ENCODE results near the gene MTERF4. TPM values are rescaled to one million over a fixed set of nuclear protein-coding genes. Genes with fewer than 3 reads are reported as not detected.

The MTERF4 gene
- total and polyA plus RNA-seq, 10 of the 15 experiments (the other 5 are each of a cell fraction or from before 2014, with no cell fraction given), result 36.7 to 69.1 (median 45.5) TPM

DNA sequence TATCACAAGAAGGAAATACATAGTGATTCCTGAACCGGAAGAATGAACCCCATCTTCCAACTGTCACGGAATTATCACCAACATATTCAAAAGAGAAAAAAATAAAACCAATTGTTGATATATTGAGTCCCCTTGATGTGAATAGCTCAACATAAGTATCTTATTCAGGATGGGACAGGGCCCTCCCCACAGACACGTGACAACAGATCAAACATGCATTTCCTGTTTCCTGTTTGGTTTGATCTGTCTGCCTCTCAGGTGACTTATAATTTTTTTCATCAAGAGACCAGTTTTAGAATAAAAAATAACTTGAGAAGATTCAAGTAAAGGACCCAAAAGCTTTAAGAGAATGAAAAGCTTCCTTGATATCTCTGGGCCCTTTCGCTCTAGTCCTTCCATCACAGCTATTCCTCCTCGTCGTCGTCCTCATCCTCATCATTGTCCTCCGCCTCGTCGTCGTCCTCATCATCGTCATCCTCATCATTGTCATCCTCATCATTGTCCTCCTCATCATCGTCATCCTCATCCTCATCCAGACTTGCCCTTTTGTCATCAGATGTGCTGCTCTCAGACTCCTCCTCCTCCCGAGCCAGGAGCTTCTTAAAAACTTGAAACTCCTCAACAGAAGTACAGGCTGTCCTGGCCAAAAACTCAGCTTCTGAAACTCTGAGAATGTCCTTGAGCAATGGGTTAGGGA lies 6.3 kb downstream of the MTERF4 start:
- POLR2A ChIA-PET, result interaction anchor here (0.8 to 1.7 kb wide), 4 partner anchors 10 to 54 kb away, joined by 3 to 7 read pairs (median 4); partner anchors contain the start of gene PASK
- Histone ChIP-seq H3K4me2 (ENCODE audit: control insufficient read depth, insufficient read depth) (peak overlapping the region; percentile 53), H3K27ac (ENCODE audit: control insufficient read depth, insufficient read depth) (peak overlapping the region; percentile 90), H3K4me3 (no peak overlapping the region), H2AFZ (ENCODE audit: control insufficient read depth, low read depth, low read length) (no peak overlapping the region), H4K20me1 (ENCODE audit: control insufficient read depth, insufficient read depth) (no peaks in the 10 kb centered on the region), H3K4me1 (ENCODE audit: control insufficient read depth, insufficient read depth, low read length) (peaks cover 38% of the 10 kb centered on the region), H3K79me2 (ENCODE audit: control insufficient read depth, insufficient read depth, low read length) (peaks cover 62% of the 10 kb centered on the region), H3K36me3 (ENCODE audit: control insufficient read depth in 2 of 2, insufficient read depth in 2 of 2, low read length in 1 of 2) (peaks cover 20 to 41% of the 10 kb centered on the region in 2 experiments), H3K9me3 (replicated peaks; ENCODE audit: control insufficient read depth, insufficient read depth, low read length) (no peaks in the 10 kb centered on the region), H3K9ac (ENCODE audit: control insufficient read depth, insufficient read depth, low read length) (peak overlapping the region; percentile 9; the same call in 1 of the 2 replicates), H3K27me3 (replicated peaks in 1 of 2; ENCODE audit: control insufficient read depth in 2 of 2, insufficient read depth in 2 of 2, low read length in 1 of 2) (no peaks in the 10 kb centered on the region)
- intact Hi-C loops (cut with micrococcal nuclease; ENCODE audit: unreplicated experiment), result no loop called here
- CTCF ChIA-PET, result interaction anchor here (1.0 to 1.5 kb wide), 6 partner anchors 14 to 225 kb away, joined by 3 to 7 read pairs (median 4); partner anchors contain the start of gene PASK
- ATAC-seq (no peak), DNase-seq (ENCODE audit: low read depth, low spot score) (no peak), FAIRE-seq (no peak)
- 88% methylated on average over 14 of the region's 14 CpGs for WGBS (ENCODE audit: insufficient coverage, insufficient replicate concordance, low lambda C conversion rate, missing lambda C conversion rate)
- TF ChIP-seq BHLHE40 (IDR thresholded peaks at IDR 0.05; ENCODE audit: borderline replicate concordance in 1 of 2, low read depth in 2 of 2, low read length in 1 of 2) (peak; percentile 37 to 48; a peak in 2 of 4 replicates), RAD51 (IDR thresholded peaks at IDR 0.05) (peak; percentile 60), POLR2AphosphoS5 (IDR thresholded peaks at IDR 0.05; ENCODE audit: low read length) (peak; percentile 56; the same call in 1 of the 2 replicates), GABPA (IDR thresholded peaks at IDR 0.05; ENCODE audit: low read depth) (0 out of 2 replicates have a peak, but pooled peaks have one; percentile 12), STAT3 (IDR thresholded peaks at IDR 0.05; ENCODE audit: low read depth, low read length) (no peak), TARDBP (IDR thresholded peaks at IDR 0.05; ENCODE audit: borderline replicate concordance) (no peak), SPI1 (IDR thresholded peaks at IDR 0.05; ENCODE audit: borderline replicate concordance, insufficient read depth, low read depth, low read length) (0 out of 2 replicates have a peak, but pooled peaks have one; percentile 17), MLLT1 (IDR thresholded peaks at IDR 0.05) (0 out of 2 replicates have a peak, but pooled peaks have one; percentile 20), ZNF24 (IDR thresholded peaks at IDR 0.05) (no peak), ZNF687 (IDR thresholded peaks at IDR 0.05) (0 out of 2 replicates have a peak, but pooled peaks have one; percentile 35)
- TF ChIP-seq, protein P1, sequence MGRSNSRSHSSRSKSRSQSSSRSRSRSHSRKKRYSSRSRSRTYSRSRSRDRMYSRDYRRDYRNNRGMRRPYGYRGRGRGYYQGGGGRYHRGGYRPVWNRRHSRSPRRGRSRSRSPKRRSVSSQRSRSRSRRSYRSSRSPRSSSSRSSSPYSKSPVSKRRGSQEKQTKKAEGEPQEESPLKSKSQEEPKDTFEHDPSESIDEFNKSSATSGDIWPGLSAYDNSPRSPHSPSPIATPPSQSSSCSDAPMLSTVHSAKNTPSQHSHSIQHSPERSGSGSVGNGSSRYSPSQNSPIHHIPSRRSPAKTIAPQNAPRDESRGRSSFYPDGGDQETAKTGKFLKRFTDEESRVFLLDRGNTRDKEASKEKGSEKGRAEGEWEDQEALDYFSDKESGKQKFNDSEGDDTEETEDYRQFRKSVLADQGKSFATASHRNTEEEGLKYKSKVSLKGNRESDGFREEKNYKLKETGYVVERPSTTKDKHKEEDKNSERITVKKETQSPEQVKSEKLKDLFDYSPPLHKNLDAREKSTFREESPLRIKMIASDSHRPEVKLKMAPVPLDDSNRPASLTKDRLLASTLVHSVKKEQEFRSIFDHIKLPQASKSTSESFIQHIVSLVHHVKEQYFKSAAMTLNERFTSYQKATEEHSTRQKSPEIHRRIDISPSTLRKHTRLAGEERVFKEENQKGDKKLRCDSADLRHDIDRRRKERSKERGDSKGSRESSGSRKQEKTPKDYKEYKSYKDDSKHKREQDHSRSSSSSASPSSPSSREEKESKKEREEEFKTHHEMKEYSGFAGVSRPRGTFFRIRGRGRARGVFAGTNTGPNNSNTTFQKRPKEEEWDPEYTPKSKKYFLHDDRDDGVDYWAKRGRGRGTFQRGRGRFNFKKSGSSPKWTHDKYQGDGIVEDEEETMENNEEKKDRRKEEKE (IDR thresholded peaks at IDR 0.05), result no peak
- in situ Hi-C loops (cut with MboI), result no loop called here
- RAD21 ChIA-PET (ENCODE audit: unreplicated experiment), result interaction anchor here (1.0 to 1.5 kb wide), 5 partner anchors 10 to 215 kb away, joined by 3 to 8 read pairs (median 3); partner anchors contain the start of genes PASK and PPP1R7
- BruUV-seq (replicated peaks), result no TSS peak
- SMC1A ChIA-PET (ENCODE audit: uncharacterized antibody, unreplicated experiment), result interaction anchor here (0.6 to 3.1 kb wide), 8 partner anchors 8 to 263 kb away, joined by 3 to 13 read pairs (median 3); no protein-coding TSS in a partner anchor
